GM12874 (cell line): ENCODE results near the gene ROR2.

Experiments
- TF ChIP-seq, protein P1 (sequence below): IDR thresholded peaks from 2 replicates; pipeline ENCODE4 v1.5.1; 2011; ENCODE audit warnings: low read depth, mild to moderate bottlenecking, control low read depth, low read length, moderate library complexity; ENCODE audit not compliant: insufficient read depth

Gene ROR2

GRCh38 chr9:91583161-91583875 lies 366.7 kb downstream of the ROR2 start:
- TF ChIP-seq, protein P1, sequence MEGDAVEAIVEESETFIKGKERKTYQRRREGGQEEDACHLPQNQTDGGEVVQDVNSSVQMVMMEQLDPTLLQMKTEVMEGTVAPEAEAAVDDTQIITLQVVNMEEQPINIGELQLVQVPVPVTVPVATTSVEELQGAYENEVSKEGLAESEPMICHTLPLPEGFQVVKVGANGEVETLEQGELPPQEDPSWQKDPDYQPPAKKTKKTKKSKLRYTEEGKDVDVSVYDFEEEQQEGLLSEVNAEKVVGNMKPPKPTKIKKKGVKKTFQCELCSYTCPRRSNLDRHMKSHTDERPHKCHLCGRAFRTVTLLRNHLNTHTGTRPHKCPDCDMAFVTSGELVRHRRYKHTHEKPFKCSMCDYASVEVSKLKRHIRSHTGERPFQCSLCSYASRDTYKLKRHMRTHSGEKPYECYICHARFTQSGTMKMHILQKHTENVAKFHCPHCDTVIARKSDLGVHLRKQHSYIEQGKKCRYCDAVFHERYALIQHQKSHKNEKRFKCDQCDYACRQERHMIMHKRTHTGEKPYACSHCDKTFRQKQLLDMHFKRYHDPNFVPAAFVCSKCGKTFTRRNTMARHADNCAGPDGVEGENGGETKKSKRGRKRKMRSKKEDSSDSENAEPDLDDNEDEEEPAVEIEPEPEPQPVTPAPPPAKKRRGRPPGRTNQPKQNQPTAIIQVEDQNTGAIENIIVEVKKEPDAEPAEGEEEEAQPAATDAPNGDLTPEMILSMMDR: no peak

GRCh38 chr9:91582181-91582580 lies 367.8 kb downstream of the ROR2 start:
- TF ChIP-seq, protein P1: no peak

DNA sequence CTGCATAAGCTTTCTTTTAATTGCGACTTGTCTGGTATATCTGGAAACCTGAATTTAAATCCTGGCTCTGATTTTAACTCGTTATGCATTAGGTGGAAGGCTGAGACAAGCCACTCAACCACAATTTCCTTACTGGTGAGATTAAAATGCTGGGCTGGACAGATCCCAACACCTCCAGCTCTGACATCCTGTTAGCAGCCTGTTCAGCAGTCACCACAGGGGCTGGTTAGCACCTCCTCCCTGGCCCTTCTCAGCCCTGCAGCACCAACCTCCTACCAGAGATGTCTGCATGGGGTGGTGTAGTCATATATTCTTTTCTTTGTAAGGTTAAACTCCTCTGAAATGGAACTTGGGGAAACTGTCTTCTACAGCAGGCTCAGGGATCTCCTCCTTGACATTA lies 369.9 kb downstream of the ROR2 start:
- TF ChIP-seq, protein P1: no peak

DNA sequence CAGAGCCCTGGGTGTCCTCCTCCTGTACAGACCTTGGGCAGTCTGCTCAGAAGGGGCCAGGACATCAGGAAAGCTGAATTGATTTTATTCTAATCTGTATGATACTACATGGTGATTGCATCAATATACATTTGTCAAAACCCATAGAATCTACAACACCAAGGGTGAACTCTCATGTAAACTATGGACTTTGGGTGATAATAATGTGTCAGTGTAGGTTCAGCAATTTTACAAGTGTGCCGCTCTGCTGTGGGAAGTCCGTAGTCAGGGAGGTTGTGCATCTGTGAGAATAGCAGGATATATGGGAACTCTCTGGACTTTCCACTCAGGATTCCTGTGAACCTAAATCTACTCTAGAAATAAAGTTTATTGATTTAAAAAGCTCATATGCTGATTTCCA lies 371.1 kb downstream of the ROR2 start:
- TF ChIP-seq, protein P1: no peak

DNA sequence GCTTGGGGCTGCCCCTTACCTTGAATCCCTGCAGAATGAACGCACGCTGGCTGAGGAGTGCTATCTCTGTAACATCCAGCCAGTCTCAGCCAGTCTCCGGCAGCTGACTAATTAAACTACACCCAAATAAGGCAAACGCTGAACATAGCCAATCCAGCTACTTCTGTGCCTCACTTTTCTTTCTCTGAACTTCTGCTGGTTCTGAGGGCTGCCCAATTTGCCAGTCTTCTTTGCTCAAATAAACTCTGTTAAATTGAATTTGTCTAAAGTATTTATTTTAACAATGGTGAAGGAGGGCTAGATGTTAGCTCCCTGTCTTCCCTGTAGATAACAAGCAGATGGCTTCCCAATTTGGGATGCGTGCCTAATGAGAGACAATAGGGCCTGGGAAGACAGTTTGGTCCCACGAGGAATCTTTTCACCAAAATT lies 372.4 kb downstream of the ROR2 start:
- TF ChIP-seq, protein P1: no peak

DNA sequence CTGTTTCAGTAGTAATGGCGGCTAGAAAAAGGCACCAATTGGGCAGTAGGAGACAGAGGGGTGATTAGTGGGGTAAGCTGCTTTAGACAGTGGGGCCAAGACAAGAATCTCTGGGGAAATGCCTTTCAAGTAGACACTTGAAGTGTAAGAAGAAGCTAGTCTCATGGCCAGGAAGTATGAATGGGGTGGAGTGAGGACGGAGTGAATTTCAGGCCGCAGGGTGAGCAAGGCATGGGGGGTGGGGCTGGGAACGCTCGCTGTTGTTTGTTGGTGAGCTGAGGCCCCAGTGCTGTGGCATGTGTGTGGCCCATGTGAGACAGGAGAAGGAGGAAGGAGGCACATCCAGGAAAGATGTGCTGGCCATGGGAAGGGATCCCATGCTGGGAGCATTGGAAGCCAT lies 377.2 kb downstream of the ROR2 start:
- TF ChIP-seq, protein P1: no peak

DNA sequence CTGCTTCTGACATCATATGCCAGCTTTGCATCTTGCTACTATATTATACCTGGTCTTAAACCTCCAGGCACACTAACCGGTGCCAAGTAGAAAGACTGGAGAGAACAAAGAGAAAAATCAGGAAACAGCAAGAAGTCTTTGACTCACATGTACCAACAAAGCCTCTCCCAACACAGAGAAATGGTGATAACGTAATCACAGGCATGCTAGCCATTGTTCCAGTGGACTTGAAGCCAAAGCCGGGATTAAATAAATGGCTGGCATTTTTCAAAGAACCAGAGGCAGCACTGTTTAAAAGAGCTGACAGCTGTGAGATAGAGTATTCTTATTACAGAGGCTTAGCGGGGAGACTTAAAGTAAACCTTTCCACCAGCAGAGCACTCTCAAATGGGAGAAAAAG lies 378.0 kb downstream of the ROR2 start:
- TF ChIP-seq, protein P1: no peak
